NCI-H2196 treated with DMSO at 0.1 percent for 48 hours (cell line): Measurements from ENCODE around the gene GAA.

Experiments
- DNase-seq: peaks from one replicate; lab custom pipeline; 2025; ENCODE audit not compliant: unreplicated experiment; lab: John Stamatoyannopoulos, UW

GAA gene

GRCh38 chr17:80101011-80101945 lies at the start of gene GAA:
Gene GAA, plus strand, starts transcription at chr17:80101581. Its CDS starts 3,006 bp downstream, at chr17:80104587.
- peak; percentile 93 for DNase-seq

GRCh38 chr17:80051681-80052080 lies 49.7 kb upstream of the GAA start:
- DNase-seq: no peak

GRCh38 chr17:80053102-80053501 lies 48.3 kb upstream of the GAA start:
- no peak for DNase-seq

- no peak for DNase-seq
These were observed 45.8 kb upstream of the GAA start for GRCh38 chr17:80055597-80055996.

GRCh38 chr17:80058311-80058955 lies 42.9 kb upstream of the GAA start:
- no peak for DNase-seq

GRCh38 chr17:80060644-80061043 lies 40.7 kb upstream of the GAA start:
- no peak for DNase-seq

- no peak for DNase-seq
These were observed 40.0 kb upstream of the GAA start for GRCh38 chr17:80061421-80061820.

DNA sequence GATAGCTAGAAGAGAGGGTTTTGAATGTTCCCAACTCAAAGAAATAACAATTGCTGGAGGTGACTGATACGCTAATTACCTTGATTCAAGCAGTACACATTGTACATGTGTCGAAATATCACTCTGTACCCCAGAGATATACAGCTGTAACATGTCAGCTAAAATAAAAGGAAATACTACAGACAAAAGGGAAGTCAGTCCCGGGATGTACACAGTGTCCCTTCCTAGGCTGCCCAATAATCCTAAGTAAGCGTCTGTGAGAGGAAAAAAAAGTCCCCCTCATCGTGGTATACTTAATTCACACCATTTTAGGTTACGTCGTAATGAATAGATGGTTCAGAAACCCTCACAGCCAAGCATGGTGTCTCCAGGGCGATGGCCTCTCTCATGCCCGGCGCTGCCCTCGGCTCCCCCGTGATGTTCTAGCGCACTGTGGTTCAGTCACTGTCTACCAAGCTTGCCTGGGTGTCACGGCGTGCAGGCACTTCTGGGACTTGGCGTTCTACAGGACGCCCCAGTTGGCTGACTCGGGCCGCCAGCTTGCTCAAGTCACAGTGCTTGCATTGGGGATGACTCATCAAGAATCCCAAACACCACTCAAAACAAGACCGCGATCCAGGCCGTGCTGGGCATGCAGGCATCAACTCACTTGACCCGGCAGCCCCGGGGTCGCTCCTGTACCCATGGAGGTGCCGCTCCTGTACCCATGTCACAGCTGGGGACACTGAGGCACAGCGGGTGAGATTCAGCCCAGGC lies 37.4 kb upstream of the GAA start:
- DNase-seq: no peak

DNA sequence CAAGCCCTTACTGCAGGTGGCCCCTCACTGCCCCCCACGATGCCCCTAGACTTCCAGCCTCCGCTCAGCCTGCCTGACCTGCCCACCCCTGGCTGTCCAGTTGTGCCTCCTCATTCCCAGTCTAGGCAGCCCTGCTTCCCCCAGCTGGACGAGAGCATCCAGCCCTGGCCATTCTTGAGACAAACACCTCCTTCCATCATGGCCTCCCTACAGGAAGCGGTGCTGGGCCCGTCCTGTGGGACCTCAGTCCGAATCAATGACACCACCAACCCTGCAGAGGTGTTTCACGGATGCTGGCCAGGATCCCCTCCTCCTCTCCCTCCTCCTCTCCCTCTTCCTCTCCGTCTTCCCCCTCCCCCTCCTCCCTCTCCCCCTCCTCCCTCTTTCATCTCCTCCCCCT lies 36.7 kb upstream of the GAA start:
- no peak for DNase-seq

DNA sequence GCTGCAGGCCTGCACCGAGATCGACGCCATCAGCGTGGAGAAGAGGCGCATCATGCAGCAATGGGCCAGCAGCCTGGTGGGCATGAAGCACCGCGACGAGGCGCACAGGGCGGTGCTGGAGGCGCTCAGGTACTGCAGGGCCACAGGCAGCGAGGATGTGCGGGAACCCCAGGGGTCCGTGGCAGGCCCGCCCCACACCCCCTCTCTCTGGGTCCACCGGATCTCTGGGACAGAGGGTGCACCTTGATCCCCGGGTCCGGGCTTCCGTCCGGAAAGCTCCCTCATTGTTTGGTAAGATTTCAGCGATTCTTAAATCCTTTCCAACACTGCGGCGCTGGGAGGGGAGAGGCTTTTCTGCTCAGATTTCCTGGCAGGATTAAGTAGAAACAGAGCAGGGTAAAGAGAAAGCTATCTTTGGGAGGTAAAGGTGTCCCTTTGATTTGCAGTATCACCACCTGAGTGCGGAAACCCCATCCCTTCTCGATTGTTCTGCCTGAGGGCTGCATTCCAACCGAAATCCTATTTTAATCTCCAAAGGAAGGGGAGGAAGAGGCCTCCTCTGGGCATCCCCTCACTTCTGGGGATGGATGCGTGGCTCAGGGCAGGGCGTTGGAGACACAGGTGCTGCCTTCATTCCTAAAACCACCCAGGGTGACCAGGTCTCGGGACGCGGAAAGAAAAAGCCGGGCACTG lies 35.8 kb upstream of the GAA start:
- DNase-seq: no peak

GRCh38 chr17:80067393-80067986 lies 33.9 kb upstream of the GAA start:
- no peak for DNase-seq

DNA sequence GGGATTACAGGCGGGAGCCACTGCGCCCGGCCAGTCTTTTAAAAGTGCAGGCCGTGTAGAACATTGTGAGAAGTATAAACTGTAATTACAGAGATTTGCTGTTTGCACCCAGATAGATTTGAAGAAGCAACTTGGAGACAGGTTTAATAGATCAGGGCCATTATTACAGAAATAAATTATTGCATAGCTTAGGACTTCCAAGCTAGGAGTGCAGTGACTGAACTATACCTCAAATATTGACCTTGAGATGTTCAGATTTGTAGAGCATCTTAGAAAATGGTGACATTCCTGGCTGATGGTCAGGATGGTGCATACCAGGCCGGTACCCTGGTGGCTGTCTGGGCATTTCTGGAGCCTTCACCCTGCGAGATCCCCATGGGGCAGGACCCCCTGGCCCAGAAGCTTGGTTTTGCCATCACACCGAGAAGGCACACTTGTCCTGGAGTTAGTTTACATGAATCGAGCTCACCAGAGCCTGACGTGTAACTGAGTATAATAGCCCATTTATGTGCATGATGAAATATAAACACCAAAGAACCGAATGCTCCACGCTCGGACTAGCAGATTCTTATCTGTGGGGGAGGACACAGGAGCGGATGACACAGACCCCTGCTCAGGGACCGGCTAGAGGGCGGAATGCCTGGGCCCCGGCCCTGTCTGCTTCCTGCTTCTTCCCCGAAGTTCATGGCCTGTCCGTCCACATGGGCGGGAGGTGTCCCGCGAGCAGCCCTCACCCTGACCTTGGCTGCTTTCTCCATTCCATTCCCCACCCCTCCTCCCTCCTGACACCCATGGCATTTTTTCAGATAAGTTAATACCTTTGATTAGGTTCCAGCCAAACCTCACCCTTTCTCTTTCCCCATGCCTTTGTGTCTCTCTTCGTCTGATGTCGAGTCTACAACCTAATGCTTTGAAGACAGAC lies 32.8 kb upstream of the GAA start:
- no peak for DNase-seq

GRCh38 chr17:80070375-80071115 lies 30.8 kb upstream of the GAA start:
- no peak for DNase-seq

GRCh38 chr17:80071116-80071841 lies 30.1 kb upstream of the GAA start:
- peak; percentile 86 for DNase-seq

DNA sequence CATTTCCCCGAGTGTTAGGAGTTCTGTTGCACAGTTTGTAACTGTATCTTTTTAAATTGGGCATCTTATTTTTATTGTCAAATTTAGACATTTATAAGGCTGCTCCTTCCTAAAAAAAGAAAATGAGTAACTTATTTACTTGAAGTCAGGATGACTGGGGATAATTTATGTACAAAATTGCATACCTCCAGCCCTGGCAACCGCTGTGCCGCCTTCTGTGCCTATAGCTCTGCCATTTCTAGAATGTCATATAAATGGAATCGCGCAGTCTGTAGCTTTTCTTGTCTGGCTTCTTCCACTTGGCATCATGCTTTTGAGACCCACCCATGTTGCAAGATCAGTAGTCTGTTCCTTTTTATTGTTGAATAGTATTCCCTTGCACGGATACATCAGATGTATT lies 29.0 kb upstream of the GAA start:
- DNase-seq: no peak

DNA sequence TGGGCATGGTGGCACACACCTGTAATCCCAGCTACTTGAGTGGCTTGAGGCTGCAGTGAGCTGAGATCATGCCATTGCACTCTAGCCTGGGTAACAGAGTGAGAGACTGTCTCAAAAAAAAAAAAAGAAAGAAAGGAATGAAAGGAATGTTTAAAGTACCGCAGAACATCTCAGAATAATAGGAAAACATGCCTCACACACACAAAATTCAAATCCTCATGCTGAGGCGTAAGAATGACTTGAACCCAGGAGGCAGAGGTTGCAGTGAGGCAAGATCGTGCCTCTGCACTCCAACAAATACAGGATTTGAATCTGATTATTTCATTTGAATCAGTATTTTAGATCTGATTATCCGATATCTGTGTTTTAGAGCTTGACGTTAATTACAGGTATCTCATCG lies 21.3 kb upstream of the GAA start:
- DNase-seq: no peak

DNA sequence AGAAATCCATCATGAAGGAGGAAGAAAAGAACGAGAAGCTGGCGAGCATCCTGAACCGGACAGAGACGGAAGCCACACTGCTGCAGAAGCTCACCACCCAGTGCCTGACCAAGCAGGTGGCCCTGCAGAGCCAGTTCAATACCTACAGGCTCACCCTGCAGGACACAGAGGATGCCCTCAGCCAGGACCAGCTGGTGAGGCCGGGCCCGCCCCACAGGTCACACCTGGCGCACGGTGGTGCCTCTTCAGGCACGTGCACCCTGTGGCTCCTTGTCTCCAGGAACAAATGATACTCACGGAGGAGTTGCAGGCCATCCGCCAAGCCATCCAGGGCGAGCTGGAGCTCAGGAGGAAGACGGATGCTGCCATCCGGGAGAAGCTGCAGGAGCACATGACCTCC lies 19.8 kb upstream of the GAA start:
- DNase-seq: peak; percentile 65

DNA sequence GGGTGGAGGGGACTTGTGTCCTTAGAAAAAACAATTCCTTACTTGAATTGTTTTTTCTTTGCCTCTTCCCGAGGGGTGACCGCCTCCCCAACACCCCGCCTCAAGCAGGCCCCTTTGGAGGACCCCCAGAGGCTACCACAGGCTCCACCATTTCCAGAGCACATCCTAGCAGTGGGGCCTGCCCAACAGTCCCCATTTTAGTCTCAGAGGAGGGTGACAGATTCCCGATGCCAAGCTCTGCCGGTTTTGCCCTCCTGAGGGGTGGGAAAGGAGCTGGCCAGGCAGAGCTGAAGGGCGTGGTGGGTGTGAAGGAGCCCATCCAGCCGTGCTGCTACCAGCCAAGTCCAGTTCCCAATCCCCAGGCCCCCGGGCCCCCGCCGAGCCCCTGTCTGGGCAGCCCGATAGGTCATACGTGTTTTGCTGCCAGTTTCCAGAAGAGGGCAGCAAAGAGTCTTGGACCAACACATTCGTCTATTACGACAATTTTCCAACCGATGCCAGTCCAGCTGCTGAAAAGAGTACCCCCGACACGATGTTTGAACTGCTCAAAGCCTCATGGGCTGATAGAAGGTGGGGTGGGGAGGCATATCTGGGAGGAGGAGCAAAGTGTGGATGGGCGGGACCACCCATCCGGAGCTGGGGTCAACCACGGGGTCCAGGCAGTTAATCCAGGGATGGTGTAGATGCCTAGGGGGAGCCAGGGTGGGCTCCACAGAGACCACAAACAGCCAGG lies 18.8 kb upstream of the GAA start:
- DNase-seq: peak; percentile 76
